GM18867 (cell line): ENCODE measurements around the gene CDA.

ENCODE experiments used
- ATAC-seq: cut with Tn5 transposase; IDR thresholded peaks from one replicate; pipeline ENCODE4 v1.9.1; 2021; ENCODE audit warnings: mild to moderate bottlenecking, moderate library complexity; ENCODE audit not compliant: unreplicated experiment

CDA gene

GRCh38 chr1:20588634-20589225, at the start of gene CDA:
Gene CDA (plus strand): TSS chr1:20589097. CDS start chr1:20589130, 33 bp downstream.
- ATAC-seq, result no peak

DNA sequence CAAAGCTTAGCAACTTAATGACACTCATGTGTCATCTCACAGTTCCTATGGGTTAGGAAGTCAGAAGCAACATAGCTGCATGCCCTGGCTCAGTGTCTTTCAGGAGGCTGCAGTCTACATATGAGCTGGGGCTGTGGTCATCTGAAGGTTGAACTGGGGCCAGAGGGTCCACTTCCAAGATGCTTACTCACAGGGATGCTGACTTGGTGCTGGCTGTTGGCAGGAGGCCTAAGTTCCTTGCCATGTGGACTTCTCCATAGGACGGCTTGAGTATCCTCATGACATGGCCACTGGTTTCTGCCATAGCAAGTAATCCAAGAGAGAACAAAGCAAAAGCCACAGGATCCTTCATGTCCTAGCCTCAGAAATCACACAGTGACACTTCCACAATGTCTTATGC, 48.6 kb upstream of the CDA start:
- ATAC-seq, result no peak

DNA sequence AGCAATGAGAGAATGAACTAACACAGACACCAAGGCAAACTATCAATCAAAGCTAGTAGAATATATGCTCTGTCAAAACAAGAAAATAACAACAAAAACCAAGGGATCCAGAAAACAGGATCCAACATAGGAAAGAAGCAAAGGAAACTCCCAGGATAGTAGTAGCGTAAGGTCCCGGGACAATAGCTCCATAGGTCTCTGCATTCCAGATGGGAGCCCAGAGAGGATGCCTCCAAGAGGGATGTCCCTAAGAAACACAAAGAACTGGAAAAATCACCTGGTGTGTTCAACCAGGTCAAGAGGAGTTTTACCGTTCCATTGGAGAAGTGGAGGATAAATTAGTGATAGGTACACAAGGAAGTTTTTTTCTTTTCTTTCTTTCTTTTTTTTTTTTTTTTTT, 42.3 kb upstream of the CDA start:
- no peak for ATAC-seq

DNA sequence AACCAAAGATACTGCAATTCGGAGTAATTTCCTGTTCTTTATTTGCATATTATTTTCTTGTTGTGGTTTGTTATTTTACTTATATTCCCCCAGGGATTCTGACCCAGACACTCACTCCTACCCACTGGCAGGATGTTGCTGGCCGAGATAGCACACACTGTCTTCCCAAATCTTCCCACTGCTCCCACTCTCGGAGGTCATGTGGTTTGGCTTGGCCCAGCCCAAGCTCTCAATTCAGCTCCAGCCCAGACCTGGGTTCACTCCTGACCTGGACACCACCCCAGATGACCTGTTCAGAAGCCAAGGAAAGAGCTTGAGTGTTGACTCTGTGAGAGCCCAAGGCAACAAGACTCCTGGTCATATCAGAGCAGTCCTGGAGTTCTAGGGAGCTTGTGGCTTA, 37.7 kb upstream of the CDA start:
- no peak for ATAC-seq

DNA sequence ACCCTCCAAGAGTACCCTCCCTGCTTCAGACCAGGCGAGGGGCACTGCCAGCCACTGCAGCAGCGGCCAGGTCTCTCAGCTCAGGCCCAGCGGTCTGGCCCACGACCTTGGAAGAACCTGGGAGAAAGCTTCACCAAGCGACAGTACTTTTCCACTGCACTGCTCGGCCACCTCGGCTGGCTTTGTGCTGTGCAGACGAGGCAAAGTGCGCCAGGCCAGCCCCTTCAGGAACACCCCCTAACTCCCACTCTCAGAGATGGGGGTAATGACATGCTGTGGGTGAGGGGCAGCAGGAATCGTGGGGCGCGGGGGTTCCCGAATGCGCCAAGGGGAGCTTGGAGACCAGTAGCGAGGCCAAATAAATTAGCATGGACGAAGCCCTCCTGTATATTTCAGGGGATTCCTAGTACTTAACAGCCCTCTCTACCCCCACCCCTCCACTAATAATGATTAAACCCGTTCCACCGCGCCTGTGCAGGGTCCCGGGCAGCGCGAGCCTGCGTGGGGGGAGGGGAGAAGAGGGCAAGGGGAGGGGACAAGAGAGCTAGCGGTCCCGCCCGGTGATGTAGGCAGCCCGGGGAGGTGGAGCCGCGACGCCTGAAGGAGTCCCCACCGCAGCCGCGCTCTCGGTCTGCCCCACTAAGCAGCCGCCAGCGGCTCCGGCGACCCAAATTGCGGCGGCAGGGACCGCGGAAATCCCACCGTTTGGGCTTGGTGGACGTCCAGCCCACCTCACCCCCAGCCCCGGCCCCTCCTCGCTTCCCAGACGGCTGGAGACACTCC, 36.8 kb upstream of the CDA start, which contains the start of gene FAM43B:
Gene FAM43B, plus strand, starts transcription at position 629 of the 783 bp plus-strand sequence. CDS start 401 bp downstream, outside the sequence.
- ATAC-seq, result no peak

- ATAC-seq, result no peak
Observed at GRCh38 chr1:20552728-20553445, 36.0 kb upstream of the CDA start.

DNA sequence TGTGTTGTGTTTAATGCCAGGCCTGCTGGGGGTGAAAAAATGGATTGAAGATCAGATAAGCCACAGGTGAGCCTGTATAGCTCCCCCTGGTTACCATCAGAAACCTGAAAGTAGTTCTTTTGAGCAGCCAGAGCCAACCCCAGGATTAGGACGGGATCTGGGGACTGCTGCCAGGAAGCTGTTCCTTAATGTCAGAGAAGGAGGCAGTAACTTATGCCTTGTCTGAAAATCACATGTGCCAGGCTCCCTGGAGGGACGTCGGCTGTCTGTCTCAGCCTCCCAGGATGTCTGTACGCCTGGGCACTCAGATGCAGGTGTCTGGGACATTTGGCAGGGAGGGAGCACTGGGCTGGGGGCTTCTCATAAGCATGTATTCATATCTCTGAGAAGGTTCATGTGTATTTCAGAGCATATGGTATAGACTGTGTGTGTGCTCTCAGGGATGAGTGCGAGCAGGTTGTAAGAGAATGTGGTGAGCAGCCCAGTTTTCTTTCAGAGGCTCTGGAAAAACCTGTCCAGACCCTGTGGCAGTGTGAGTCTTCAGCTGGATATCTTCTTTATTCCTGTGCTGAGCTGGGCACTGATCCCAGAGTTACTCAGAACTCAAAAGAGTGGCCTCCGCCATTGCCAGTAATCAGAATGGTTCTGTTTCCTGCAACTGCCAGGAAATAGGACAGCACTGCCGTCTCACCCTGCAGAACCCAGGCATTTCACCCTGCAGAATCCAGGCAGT, 33.7 kb upstream of the CDA start:
- no peak for ATAC-seq

GRCh38 chr1:20555758-20556120, 33.2 kb upstream of the CDA start:
- ATAC-seq, result no peak

GRCh38 chr1:20558191-20558590, 30.7 kb upstream of the CDA start:
- ATAC-seq, result no peak

- ATAC-seq, result no peak
Observed at GRCh38 chr1:20560966-20561365, 27.9 kb upstream of the CDA start.

- ATAC-seq, result no peak
Observed at GRCh38 chr1:20565234-20565633, 23.7 kb upstream of the CDA start.

DNA sequence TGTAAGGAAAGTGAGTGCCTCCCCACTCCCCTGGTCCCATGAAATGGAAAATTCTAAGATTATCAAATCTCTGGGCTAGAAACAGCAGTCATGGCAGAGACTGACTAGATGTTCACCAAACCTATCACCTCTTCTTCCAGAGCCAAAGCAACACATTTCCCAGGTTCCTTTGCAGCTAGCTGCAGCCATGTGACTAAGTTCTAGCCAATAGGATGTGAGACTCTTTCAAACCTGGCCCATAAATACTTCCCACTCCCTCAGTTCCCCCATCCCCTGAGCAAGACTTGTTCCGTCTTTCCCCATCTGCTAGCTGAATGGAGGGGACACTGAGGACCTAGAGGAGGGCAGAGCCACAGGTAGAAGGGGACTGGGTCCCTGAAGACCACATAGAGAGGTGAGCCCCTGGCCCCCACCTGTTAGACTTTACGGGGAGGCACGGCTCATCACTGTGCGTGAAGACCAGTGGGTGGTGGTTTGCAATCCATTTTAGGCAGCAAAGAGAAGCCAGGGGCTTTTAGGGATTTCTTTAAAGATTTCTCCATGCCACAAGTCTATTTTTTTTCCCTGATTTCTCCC, 19.3 kb upstream of the CDA start:
- ATAC-seq, result no peak

DNA sequence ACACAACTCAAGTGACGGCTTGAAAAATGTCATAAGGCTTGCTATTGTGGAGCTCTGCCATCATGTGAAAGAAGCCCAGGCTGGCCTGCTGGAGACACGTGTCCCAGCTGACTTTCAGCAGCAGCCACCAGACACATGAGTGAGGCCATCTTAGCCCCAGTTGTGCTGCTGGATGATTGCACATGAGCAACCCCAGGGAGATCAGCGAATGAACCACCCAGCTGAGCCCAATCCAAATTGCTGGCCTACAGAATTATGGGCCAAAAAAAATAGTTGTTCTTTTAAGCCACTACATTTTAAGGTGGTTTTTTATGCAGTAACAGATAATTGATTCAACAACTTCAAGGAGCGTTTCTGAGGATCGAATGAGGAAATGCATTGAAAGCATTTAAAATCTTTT, 17.5 kb upstream of the CDA start:
- ATAC-seq, result no peak

DNA sequence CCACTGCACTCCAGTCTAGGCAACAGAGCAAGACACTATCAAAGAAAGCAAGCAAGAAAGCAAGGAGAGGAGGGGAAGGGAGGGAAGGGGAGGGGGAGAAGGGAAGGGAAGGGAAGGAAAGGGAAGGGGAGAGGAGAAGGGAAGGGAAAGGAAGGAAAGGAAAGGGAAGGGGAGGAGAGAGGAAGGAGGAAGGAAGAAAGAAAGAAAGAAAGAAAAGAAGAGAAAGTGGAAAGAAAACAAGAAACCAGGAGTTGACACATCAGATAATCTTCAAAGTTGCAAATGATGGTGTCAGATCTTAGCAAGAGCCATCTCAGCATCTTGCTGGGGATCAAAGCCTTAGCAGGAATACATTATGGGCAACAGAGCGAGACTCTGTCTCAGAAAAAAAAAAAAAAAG, 14.9 kb upstream of the CDA start:
- no peak for ATAC-seq

- no peak for ATAC-seq
Observed at GRCh38 chr1:20574686-20575540, 14.0 kb upstream of the CDA start.

GRCh38 chr1:20575541-20576336, 13.2 kb upstream of the CDA start:
- ATAC-seq, result no peak

- no peak for ATAC-seq
Observed at GRCh38 chr1:20578062-20578461, 10.8 kb upstream of the CDA start.

GRCh38 chr1:20578721-20579395, 10.0 kb upstream of the CDA start:
- ATAC-seq, result no peak

DNA sequence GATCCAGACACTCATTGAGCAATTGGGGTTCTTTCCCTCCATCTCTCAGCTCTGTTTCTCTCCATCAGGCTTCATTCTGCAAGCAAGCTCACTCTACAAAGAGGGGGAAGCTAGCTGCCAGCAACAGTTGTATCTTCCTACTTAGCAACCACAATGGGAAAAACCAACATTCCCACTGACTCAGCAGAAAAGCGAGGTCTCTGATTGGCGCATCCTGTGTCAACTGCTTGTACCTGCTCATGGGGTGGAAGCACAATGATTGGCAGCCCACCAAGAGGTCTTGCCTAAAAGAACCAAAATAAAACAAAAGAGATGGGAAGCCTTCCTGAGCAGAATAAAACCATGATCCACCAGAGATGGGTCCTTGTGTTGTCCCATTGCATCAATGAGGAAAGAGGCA, 4.0 kb upstream of the CDA start:
- no peak for ATAC-seq
